ENCODE data around the gene ABHD17C.

ABHD17C gene

GRCh38 chr15:80689716-80690115 lies 5.4 kb upstream of the ABHD17C start:
- no peak overlapping the region for H3K9ac ChIP-seq (ENCODE audit: low read depth, low read length)
- peaks cover 11% of the 10 kb centered on the region; the same call in 1 of the 2 replicates for H3K27me3 ChIP-seq (ENCODE audit: insufficient read depth, low read length)
- H3K4me1 ChIP-seq (ENCODE audit: insufficient read depth, low read length), result peaks cover 5% of the 10 kb centered on the region; the same call in 1 of the 2 replicates
- no peak overlapping the region for H3K27ac ChIP-seq (ENCODE audit: low read depth, low read length)
- WGBS, result 65% methylated on average over 5 of the region's 5 CpGs
- H3K4me3 ChIP-seq (ENCODE audit: low read length), result no peak overlapping the region
- H3K9me3 ChIP-seq (ENCODE audit: insufficient read depth, low read depth, low read length), result no peaks in the 10 kb centered on the region
- H3K36me3 ChIP-seq (ENCODE audit: insufficient read depth, low read length), result no peaks in the 10 kb centered on the region

- Histone ChIP-seq H3K9ac (ENCODE audit: low read depth, low read length) (no peak overlapping the region), H3K4me3 (ENCODE audit: low read length) (no peak overlapping the region), H3K4me1 (ENCODE audit: insufficient read depth, low read length) (peaks cover 9% of the 10 kb centered on the region; the same call in 1 of the 2 replicates), H3K36me3 (ENCODE audit: insufficient read depth, low read length) (no peaks in the 10 kb centered on the region), H3K9me3 (ENCODE audit: insufficient read depth, low read depth, low read length) (no peaks in the 10 kb centered on the region), H3K27me3 (ENCODE audit: insufficient read depth, low read length) (peaks cover 20% of the 10 kb centered on the region), H3K27ac (ENCODE audit: low read depth, low read length) (no peak overlapping the region)
- 90% methylated on average over 3 of the region's 3 CpGs for WGBS
These were observed 3.5 kb upstream of the ABHD17C start for GRCh38 chr15:80691575-80691974.

- Histone ChIP-seq H3K9ac (ENCODE audit: low read depth, low read length) (peak overlapping the region; percentile 85), H3K4me1 (ENCODE audit: insufficient read depth, low read length) (peaks cover 14% of the 10 kb centered on the region; the same call in 1 of the 2 replicates), H3K27ac (ENCODE audit: low read depth, low read length) (no peak overlapping the region), H3K9me3 (ENCODE audit: insufficient read depth, low read depth, low read length) (no peaks in the 10 kb centered on the region), H3K36me3 (ENCODE audit: insufficient read depth, low read length) (no peaks in the 10 kb centered on the region), H3K4me3 (ENCODE audit: low read length) (peak overlapping the region; percentile 71), H3K27me3 (ENCODE audit: insufficient read depth, low read length) (peaks cover 30% of the 10 kb centered on the region)
- 84% methylated on average over 15 of the region's 15 CpGs for WGBS
These were observed 1.2 kb upstream of the ABHD17C start for GRCh38 chr15:80693682-80694610.

GRCh38 chr15:80694611-80695098 lies 455 bp upstream of the ABHD17C start:
- Histone ChIP-seq H3K36me3 (ENCODE audit: insufficient read depth, low read length) (no peaks in the 10 kb centered on the region), H3K4me1 (ENCODE audit: insufficient read depth, low read length) (peaks cover 12% of the 10 kb centered on the region; the same call in 1 of the 2 replicates), H3K9me3 (ENCODE audit: insufficient read depth, low read depth, low read length) (no peaks in the 10 kb centered on the region), H3K9ac (ENCODE audit: low read depth, low read length) (peak overlapping the region; percentile 85), H3K27me3 (ENCODE audit: insufficient read depth, low read length) (peaks cover 30% of the 10 kb centered on the region), H3K4me3 (ENCODE audit: low read length) (peak overlapping the region; percentile 71), H3K27ac (ENCODE audit: low read depth, low read length) (no peak overlapping the region)
- WGBS, result 2% methylated on average over 45 of the region's 47 CpGs

- no peak overlapping the region for H3K27ac ChIP-seq (ENCODE audit: low read depth, low read length)
- WGBS, result 4% methylated on average over 43 of the region's 43 CpGs
- peak overlapping the region; percentile 85 for H3K9ac ChIP-seq (ENCODE audit: low read depth, low read length)
- H3K27me3 ChIP-seq (ENCODE audit: insufficient read depth, low read length), result peaks cover 30% of the 10 kb centered on the region
- H3K4me1 ChIP-seq (ENCODE audit: insufficient read depth, low read length), result peaks cover 9% of the 10 kb centered on the region; the same call in 1 of the 2 replicates
- H3K4me3 ChIP-seq (ENCODE audit: low read length), result peak overlapping the region; percentile 71
- H3K36me3 ChIP-seq (ENCODE audit: insufficient read depth, low read length), result no peaks in the 10 kb centered on the region
- H3K9me3 ChIP-seq (ENCODE audit: insufficient read depth, low read depth, low read length), result no peaks in the 10 kb centered on the region
These were observed 976 bp downstream of the ABHD17C start for GRCh38 chr15:80695911-80696661.

- Histone ChIP-seq H3K4me3 (ENCODE audit: low read length) (peak overlapping the region; percentile 71; the same call in 1 of the 2 replicates), H3K27ac (ENCODE audit: low read depth, low read length) (no peak overlapping the region), H3K9me3 (ENCODE audit: insufficient read depth, low read depth, low read length) (no peaks in the 10 kb centered on the region), H3K27me3 (ENCODE audit: insufficient read depth, low read length) (peaks cover 30% of the 10 kb centered on the region), H3K4me1 (ENCODE audit: insufficient read depth, low read length) (peaks cover 9% of the 10 kb centered on the region; the same call in 1 of the 2 replicates), H3K36me3 (ENCODE audit: insufficient read depth, low read length) (no peaks in the 10 kb centered on the region), H3K9ac (ENCODE audit: low read depth, low read length) (no peak overlapping the region)
- WGBS, result 94% methylated on average over 6 of the region's 6 CpGs
These were observed 2.1 kb downstream of the ABHD17C start for GRCh38 chr15:80697075-80697685.

GRCh38 chr15:80698676-80699075 lies 3.6 kb downstream of the ABHD17C start:
- Histone ChIP-seq H3K4me1 (ENCODE audit: insufficient read depth, low read length) (peaks cover 14% of the 10 kb centered on the region; the same call in 1 of the 2 replicates), H3K9ac (ENCODE audit: low read depth, low read length) (no peak overlapping the region), H3K36me3 (ENCODE audit: insufficient read depth, low read length) (no peaks in the 10 kb centered on the region), H3K27ac (ENCODE audit: low read depth, low read length) (no peak overlapping the region), H3K4me3 (ENCODE audit: low read length) (no peak overlapping the region), H3K9me3 (ENCODE audit: insufficient read depth, low read depth, low read length) (no peaks in the 10 kb centered on the region), H3K27me3 (ENCODE audit: insufficient read depth, low read length) (peaks cover 27% of the 10 kb centered on the region)
- WGBS, result 83% methylated on average over 1 of the region's 1 CpG

GRCh38 chr15:80699981-80700380 lies 4.9 kb downstream of the ABHD17C start:
- Histone ChIP-seq H3K9ac (ENCODE audit: low read depth, low read length) (no peak overlapping the region), H3K36me3 (ENCODE audit: insufficient read depth, low read length) (no peaks in the 10 kb centered on the region), H3K9me3 (ENCODE audit: insufficient read depth, low read depth, low read length) (no peaks in the 10 kb centered on the region), H3K27ac (ENCODE audit: low read depth, low read length) (no peak overlapping the region), H3K27me3 (ENCODE audit: insufficient read depth, low read length) (peaks cover 19% of the 10 kb centered on the region), H3K4me3 (ENCODE audit: low read length) (no peak overlapping the region), H3K4me1 (ENCODE audit: insufficient read depth, low read length) (peaks cover 14% of the 10 kb centered on the region; the same call in 1 of the 2 replicates)
- WGBS, result 100% methylated on average over 1 of the region's 1 CpG

- Histone ChIP-seq H3K36me3 (ENCODE audit: insufficient read depth, low read length) (no peaks in the 10 kb centered on the region), H3K4me3 (ENCODE audit: low read length) (no peak overlapping the region), H3K27ac (ENCODE audit: low read depth, low read length) (no peak overlapping the region), H3K9ac (ENCODE audit: low read depth, low read length) (no peak overlapping the region), H3K4me1 (ENCODE audit: insufficient read depth, low read length) (peaks cover 23% of the 10 kb centered on the region), H3K9me3 (ENCODE audit: insufficient read depth, low read depth, low read length) (no peaks in the 10 kb centered on the region), H3K27me3 (ENCODE audit: insufficient read depth, low read length) (peaks cover 8% of the 10 kb centered on the region)
- 91% methylated on average over 7 of the region's 7 CpGs for WGBS
These were observed 6.7 kb downstream of the ABHD17C start for GRCh38 chr15:80701676-80702311.

GRCh38 chr15:80703081-80703480 lies 8.0 kb downstream of the ABHD17C start:
- H3K27me3 ChIP-seq (ENCODE audit: insufficient read depth, low read length), result no peaks in the 10 kb centered on the region
- H3K27ac ChIP-seq (ENCODE audit: low read depth, low read length), result no peak overlapping the region
- no peak overlapping the region for H3K9ac ChIP-seq (ENCODE audit: low read depth, low read length)
- 84% methylated on average over 5 of the region's 5 CpGs for WGBS
- no peaks in the 10 kb centered on the region for H3K9me3 ChIP-seq (ENCODE audit: insufficient read depth, low read depth, low read length)
- no peaks in the 10 kb centered on the region for H3K36me3 ChIP-seq (ENCODE audit: insufficient read depth, low read length)
- no peak overlapping the region for H3K4me3 ChIP-seq (ENCODE audit: low read length)
- peaks cover 22% of the 10 kb centered on the region for H3K4me1 ChIP-seq (ENCODE audit: insufficient read depth, low read length)

Data from HUES64 (cell line).